ENCODE data around the gene HSPG2. TPM values are rescaled to one million over a fixed set of nuclear protein-coding genes. Genes with fewer than 3 reads are reported as not detected.
"Not testable (repeated sequence)": the region's sequence is repeated elsewhere in the genome, so short reads cannot be mapped to it uniquely, and the experiment has no call there.

HSPG2 gene
- total and polyA plus RNA-seq, 2 experiments from 2014 or later, result 62.3 to 193 TPM

GRCh38 chr1:21909286-21909759, 27.8 kb downstream of the HSPG2 start:
- H3K27me3 ChIP-seq, result no peaks in the 10 kb centered on the region
- H3K36me3 ChIP-seq, result no peaks in the 10 kb centered on the region
- peak overlapping the region; percentile 99 for H3K27ac ChIP-seq
- H3K4me1 ChIP-seq (ENCODE audit: low read depth), result peaks cover 71% of the 10 kb centered on the region
- no peak overlapping the region for H3K4me3 ChIP-seq
- TF ChIP-seq CTCF (IDR thresholded peaks at IDR 0.05; ENCODE audit: low read depth, low read length), result no peak
- peak in 1 of 2 donors; percentile 50 for DNase-seq (ENCODE audit: low read depth in 1 of 2, low spot score in 1 of 2)
- no peaks in the 10 kb centered on the region for H3K9me3 ChIP-seq (ENCODE audit: low read depth)

GRCh38 chr1:21907737-21908534, 29.2 kb downstream of the HSPG2 start:
- H3K4me1 ChIP-seq (ENCODE audit: low read depth), result peaks cover 61% of the 10 kb centered on the region
- not testable (repeated sequence) for H3K4me3 ChIP-seq; H3K9me3 ChIP-seq (ENCODE audit: low read depth); H3K27me3 ChIP-seq; H3K36me3 ChIP-seq; DNase-seq (ENCODE audit: low read depth in 1 of 2, low spot score in 1 of 2)
- peak overlapping the region; percentile 99 for H3K27ac ChIP-seq

DNA sequence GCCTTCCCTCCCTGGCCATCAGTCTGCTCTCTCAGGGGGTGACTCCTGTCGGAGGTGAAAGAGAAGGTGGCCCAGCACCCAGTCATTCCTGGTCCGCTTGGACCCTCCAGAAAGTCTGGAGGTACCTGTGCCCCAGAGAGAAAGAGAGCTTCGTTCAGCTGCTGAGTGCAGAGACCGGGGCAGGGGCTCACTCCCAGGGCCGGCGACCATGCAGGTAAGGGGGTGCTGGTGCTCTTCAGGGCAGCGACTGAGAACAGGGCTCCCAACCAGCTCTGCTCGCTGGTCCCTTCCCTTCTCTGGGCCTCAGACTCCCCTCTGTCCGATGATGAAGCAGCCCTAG, 30.1 kb downstream of the HSPG2 start:
- H3K36me3 ChIP-seq, result no peaks in the 10 kb centered on the region
- no peak for DNase-seq (ENCODE audit: low read depth in 1 of 2, low spot score in 1 of 2)
- H3K27me3 ChIP-seq, result no peaks in the 10 kb centered on the region
- H3K4me1 ChIP-seq (ENCODE audit: low read depth), result peaks cover 60% of the 10 kb centered on the region
- TF ChIP-seq CTCF (IDR thresholded peaks at IDR 0.05; ENCODE audit: low read depth, low read length), result no peak
- H3K4me3 ChIP-seq, result no peak overlapping the region
- H3K27ac ChIP-seq, result peak overlapping the region; percentile 99
- no peaks in the 10 kb centered on the region for H3K9me3 ChIP-seq (ENCODE audit: low read depth)

DNA sequence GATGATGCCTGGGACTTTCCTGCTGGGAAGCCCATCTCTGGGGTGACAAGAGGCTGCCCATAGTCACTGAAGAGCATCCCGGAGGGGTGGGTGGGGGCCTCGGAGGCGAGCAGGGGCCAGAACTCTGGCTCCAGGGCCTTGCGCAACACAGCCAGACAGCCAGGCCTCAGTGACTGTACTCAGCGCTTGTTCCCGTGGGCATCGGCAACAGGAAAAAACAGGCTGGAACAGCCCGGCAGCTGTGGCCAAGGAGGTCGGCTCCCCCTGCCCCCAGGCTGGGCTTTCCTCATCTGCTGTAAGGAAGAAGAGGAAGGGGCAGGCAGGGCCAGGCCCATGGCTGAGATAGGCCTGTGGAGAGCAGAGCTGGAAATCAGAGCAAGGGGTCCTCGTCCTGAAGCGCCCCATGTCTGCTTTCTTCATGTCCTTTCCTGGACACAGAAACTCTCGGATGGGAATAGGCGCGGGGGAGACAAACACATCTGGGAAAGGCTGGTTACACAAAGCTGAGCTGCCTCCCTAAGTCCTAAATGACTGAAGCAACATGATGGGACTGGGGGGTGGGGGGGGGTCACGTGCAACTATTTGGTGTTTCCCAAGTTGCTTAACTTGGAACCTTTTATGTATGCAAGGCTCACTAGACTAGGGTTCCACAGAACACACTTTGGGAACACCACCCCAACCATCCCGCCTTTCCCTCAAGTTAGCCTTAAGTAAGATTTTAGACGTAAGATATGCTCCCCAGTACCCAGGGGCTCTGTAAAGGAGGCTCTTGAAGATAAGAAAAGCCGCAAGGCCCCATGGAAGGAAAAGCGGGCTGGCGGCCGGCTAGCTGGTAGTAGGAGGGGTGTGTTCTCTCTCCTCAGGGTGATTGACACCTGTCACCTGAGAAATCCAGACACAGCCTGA, 30.7 kb downstream of the HSPG2 start:
- peak in 1 of 2 donors; percentile 90 for DNase-seq (ENCODE audit: low read depth in 1 of 2, low spot score in 1 of 2)
- no peaks in the 10 kb centered on the region for H3K9me3 ChIP-seq (ENCODE audit: low read depth)
- H3K4me1 ChIP-seq (ENCODE audit: low read depth), result peaks cover 60% of the 10 kb centered on the region
- no peaks in the 10 kb centered on the region for H3K36me3 ChIP-seq
- peak overlapping the region; percentile 99 for H3K27ac ChIP-seq
- no peak overlapping the region for H3K4me3 ChIP-seq
- H3K27me3 ChIP-seq, result no peaks in the 10 kb centered on the region
- TF ChIP-seq CTCF (IDR thresholded peaks at IDR 0.05; ENCODE audit: low read depth, low read length), result no peak

DNA sequence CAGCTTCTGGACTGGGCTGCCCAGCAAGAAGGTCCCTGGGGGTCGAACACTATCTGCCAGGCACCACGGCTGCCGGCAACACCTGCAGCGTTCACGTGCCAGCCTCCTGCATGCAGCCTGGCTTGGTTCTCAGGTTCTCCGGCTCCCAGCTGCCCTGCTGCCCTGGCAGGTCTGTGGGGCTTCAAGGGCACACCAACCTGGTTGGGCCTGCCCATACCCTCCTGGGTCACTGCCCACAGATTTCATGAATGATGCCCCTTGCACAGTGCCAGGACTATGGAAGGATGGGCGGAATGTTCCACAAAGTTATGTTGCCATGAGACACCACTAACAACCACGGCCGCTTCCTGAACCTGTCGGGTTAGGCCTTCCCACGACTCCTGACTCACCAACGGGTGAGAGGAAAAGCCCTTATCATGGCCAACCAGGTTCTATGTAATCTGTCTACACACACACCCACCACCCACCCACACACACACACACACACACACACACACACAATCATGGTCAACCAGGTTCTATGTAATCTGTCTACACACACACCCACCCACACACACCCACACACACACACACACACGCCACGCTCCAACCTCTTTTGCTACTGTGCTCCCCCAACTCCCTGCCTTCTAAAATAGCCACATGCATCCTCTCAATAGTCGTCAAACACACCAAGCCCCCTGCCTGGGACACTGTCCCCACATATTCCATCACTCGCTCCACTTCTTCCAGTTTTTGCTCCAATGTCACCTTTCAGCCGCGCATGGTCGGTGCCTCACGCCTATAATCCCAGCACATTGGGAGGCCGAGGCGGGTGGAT, 32.2 kb downstream of the HSPG2 start:
- peaks cover 52% of the 10 kb centered on the region for H3K4me1 ChIP-seq (ENCODE audit: low read depth)
- no peak overlapping the region for H3K27ac ChIP-seq
- no peaks in the 10 kb centered on the region for H3K27me3 ChIP-seq
- H3K36me3 ChIP-seq, result no peaks in the 10 kb centered on the region
- peak in 1 of 2 donors; percentile 95 for DNase-seq (ENCODE audit: low read depth in 1 of 2, low spot score in 1 of 2)
- no peak overlapping the region for H3K4me3 ChIP-seq
- TF ChIP-seq CTCF (IDR thresholded peaks at IDR 0.05; ENCODE audit: low read depth, low read length), result no peak
- H3K9me3 ChIP-seq (ENCODE audit: low read depth), result no peaks in the 10 kb centered on the region

Data from cardiac muscle cell (in vitro differentiated cells and primary cell).